ENCODE results near the gene SLC24A4.

- TF ChIP-seq CTCF (IDR thresholded peaks at IDR 0.05) = no peak
- no peak for TF ChIP-seq POLR2A (IDR thresholded peaks at IDR 0.05)
Measured at GRCh38 chr14:92404938-92405337, 82.0 kb downstream of the SLC24A4 start.

All from upper lobe of left lung (tissue), 4 donors.